ENCODE measurements around the gene RAD51B. TPM values are rescaled to one million over a fixed set of nuclear protein-coding genes. Genes with fewer than 3 reads are reported as not detected.
A peak's percentile ranks its signal among the peaks of the same experiment; 100 is the strongest.

RAD51B gene
- total and polyA plus RNA-seq, 9 of the 15 experiments (the other 6 are each of a cell fraction or from before 2014, with no cell fraction given) = 8.5 to 17.3 (median 11.3) TPM

GRCh38 chr14:68762953-68763764 lies 943.6 kb downstream of the RAD51B start (continued):
- TF ChIP-seq, protein P1, sequence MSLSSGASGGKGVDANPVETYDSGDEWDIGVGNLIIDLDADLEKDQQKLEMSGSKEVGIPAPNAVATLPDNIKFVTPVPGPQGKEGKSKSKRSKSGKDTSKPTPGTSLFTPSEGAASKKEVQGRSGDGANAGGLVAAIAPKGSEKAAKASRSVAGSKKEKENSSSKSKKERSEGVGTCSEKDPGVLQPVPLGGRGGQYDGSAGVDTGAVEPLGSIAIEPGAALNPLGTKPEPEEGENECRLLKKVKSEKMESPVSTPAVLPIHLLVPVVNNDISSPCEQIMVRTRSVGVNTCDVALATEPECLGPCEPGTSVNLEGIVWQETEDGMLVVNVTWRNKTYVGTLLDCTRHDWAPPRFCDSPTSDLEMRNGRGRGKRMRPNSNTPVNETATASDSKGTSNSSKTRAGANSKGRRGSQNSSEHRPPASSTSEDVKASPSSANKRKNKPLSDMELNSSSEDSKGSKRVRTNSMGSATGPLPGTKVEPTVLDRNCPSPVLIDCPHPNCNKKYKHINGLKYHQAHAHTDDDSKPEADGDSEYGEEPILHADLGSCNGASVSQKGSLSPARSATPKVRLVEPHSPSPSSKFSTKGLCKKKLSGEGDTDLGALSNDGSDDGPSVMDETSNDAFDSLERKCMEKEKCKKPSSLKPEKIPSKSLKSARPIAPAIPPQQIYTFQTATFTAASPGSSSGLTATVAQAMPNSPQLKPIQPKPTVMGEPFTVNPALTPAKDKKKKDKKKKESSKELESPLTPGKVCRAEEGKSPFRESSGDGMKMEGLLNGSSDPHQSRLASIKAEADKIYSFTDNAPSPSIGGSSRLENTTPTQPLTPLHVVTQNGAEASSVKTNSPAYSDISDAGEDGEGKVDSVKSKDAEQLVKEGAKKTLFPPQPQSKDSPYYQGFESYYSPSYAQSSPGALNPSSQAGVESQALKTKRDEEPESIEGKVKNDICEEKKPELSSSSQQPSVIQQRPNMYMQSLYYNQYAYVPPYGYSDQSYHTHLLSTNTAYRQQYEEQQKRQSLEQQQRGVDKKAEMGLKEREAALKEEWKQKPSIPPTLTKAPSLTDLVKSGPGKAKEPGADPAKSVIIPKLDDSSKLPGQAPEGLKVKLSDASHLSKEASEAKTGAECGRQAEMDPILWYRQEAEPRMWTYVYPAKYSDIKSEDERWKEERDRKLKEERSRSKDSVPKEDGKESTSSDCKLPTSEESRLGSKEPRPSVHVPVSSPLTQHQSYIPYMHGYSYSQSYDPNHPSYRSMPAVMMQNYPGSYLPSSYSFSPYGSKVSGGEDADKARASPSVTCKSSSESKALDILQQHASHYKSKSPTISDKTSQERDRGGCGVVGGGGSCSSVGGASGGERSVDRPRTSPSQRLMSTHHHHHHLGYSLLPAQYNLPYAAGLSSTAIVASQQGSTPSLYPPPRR (CRISPR knock-in tag; IDR thresholded peaks at IDR 0.05; ENCODE audit: borderline replicate concordance) = no peak
- TF ChIP-seq ARID1B (IDR thresholded peaks at IDR 0.05) (peak; percentile 87), SMARCC2 (IDR thresholded peaks at IDR 0.05; ENCODE audit: low read depth) (0 out of 2 replicates have a peak, but pooled peaks have one; percentile 30), VEZF1 (CRISPR knock-in tag; IDR thresholded peaks at IDR 0.05) (peak; percentile 78), FOS (IDR thresholded peaks at IDR 0.05; ENCODE audit: extremely low read depth, insufficient read length) (no peak), LEF1 (IDR thresholded peaks at IDR 0.05) (peak; percentile 69), ZNF23 (CRISPR knock-in tag; IDR thresholded peaks at IDR 0.05) (no peak), ZKSCAN8 (CRISPR knock-in tag; IDR thresholded peaks at IDR 0.05) (no peak), MAZ (CRISPR knock-in tag; conservative IDR thresholded peaks at IDR 0.05 in 1 of 2, IDR thresholded peaks at IDR 0.05 in 1 of 2) (peak; percentile 35 to 85; a peak in 2 of 4 replicates), TAL1 (IDR thresholded peaks at IDR 0.05) (peak; percentile 74), RBM39 (optimal IDR thresholded peaks at IDR 0.05; ENCODE audit: low read depth, low read length) (no peak), NCOR1 (IDR thresholded peaks at IDR 0.05) (peak; percentile 84), POU5F1 (IDR thresholded peaks at IDR 0.05; ENCODE audit: borderline replicate concordance, low read depth, low read length, partially characterized antibody) (no peak), TFE3 (CRISPR knock-in tag; IDR thresholded peaks at IDR 0.05) (no peak), SREBF2 (CRISPR knock-in tag; IDR thresholded peaks at IDR 0.05) (no peak), ZNF395 (CRISPR knock-in tag; IDR thresholded peaks at IDR 0.05) (peak; percentile 60; the same call in 1 of the 2 replicates), OTX1 (CRISPR knock-in tag; IDR thresholded peaks at IDR 0.05) (no peak), ZC3H11A (IDR thresholded peaks at IDR 0.05; ENCODE audit: low read depth, low read length) (no peak), SMARCE1 (IDR thresholded peaks at IDR 0.05) (peak; percentile 80)

All from K562 (cell line).